ENCODE data around the gene C4A. TPM values are rescaled to one million over a fixed set of nuclear protein-coding genes. Genes with fewer than 3 reads are reported as not detected.
"Not testable (repeated sequence)": the region's sequence is repeated elsewhere in the genome, so short reads cannot be mapped to it uniquely, and the experiment has no call there.

Gene C4A
- total RNA-seq, 1 experiment from 2014 or later, result 4.3 TPM

DNA sequence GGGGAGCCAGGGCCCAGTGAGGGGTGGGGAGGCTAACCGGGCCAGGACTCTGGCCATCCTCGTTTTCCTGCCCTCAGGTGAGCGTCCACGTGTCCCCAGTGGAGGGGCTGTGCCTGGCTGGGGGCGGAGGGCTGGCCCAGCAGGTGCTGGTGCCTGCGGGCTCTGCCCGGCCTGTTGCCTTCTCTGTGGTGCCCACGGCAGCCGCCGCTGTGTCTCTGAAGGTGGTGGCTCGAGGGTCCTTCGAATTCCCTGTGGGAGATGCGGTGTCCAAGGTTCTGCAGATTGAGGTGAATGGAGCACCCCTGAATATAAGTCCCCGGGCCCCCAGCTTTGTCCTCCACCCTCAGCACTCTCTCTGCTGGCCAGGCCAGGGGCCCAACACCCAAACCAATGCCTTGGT lies 12.6 kb downstream of the C4A start:
- H3K4ac ChIP-seq (ENCODE audit: low read depth, low read length); H2BK15ac ChIP-seq (ENCODE audit: low read depth, low read length); H3K56ac ChIP-seq (ENCODE audit: insufficient read length, low read depth, low read length); H2BK5ac ChIP-seq (ENCODE audit: insufficient read length, low read length); H4K20me1 ChIP-seq (ENCODE audit: control insufficient read depth, insufficient read depth, insufficient read length); H2BK12ac ChIP-seq (ENCODE audit: insufficient read length, low read depth, low read length); H2BK120ac ChIP-seq (ENCODE audit: low read depth, low read length, poor library complexity, severe bottlenecking); DNase-seq; H3T11ph ChIP-seq (ENCODE audit: low read length); H3K14ac ChIP-seq (ENCODE audit: insufficient read depth, low read length); H4K5ac ChIP-seq (ENCODE audit: insufficient read length, low read depth, low read length); H2AK5ac ChIP-seq (ENCODE audit: insufficient read length, low read length); H3K9me3 ChIP-seq (ENCODE audit: control insufficient read depth, low read depth, low read length); H3K9me3 Mint-ChIP-seq; H4K8ac ChIP-seq (replicated peaks; ENCODE audit: insufficient read length, low read depth, low read length); H3K27ac ChIP-seq (ENCODE audit: insufficient read length, low read depth, low read length); H2AFZ ChIP-seq (ENCODE audit: low read length); H2BK20ac ChIP-seq (ENCODE audit: low read depth, low read length, poor library complexity, severe bottlenecking); H3K79me1 ChIP-seq (ENCODE audit: insufficient read depth, low read depth, low read length, poor library complexity, severe bottlenecking); H3K4me3 Mint-ChIP-seq; H3K4me1 ChIP-seq (ENCODE audit: insufficient read depth, low read length); H3K36me3 Mint-ChIP-seq (ENCODE audit: insufficient read depth in 1 of 3, low read depth in 3 of 3); H3K27me3 ChIP-seq (ENCODE audit: insufficient read depth, low read length); H3K27ac Mint-ChIP-seq; H3K4me2 ChIP-seq (ENCODE audit: insufficient read depth, insufficient read length, low read length); H3K18ac ChIP-seq (ENCODE audit: insufficient read length, low read depth, low read length); H3K23ac ChIP-seq (ENCODE audit: insufficient read length, low read depth, low read length); H3K9ac ChIP-seq (ENCODE audit: extremely low read depth, insufficient read length, low read length); H3K23me2 ChIP-seq (ENCODE audit: insufficient read length, low read depth, low read length, poor library complexity, severe bottlenecking); H3K4me1 Mint-ChIP-seq; H3K27me3 Mint-ChIP-seq (ENCODE audit: low read depth); H3K79me2 ChIP-seq (ENCODE audit: insufficient read depth, low read length); H4K91ac ChIP-seq (ENCODE audit: insufficient read length, low read depth, low read length): not testable (repeated sequence)
- no CpG with 5 or more reads among the region's 14 CpGs for WGBS (ENCODE audit: extremely low coverage, insufficient read length, low lambda C conversion rate)

DNA sequence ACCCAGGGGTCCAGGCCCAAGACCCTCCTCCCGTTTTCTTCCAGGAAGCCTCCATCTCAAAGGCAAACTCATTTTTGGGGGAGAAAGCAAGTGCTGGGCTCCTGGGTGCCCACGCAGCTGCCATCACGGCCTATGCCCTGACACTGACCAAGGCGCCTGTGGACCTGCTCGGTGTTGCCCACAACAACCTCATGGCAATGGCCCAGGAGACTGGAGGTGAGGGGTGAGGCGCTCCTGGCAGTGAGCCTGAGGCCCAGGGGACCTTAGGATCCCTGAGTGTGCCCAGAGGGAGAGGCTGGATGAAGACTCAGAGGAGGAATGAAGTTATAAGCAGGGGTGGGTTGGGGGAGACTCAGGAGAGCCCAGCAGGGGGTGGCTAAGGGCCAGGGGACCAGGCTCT lies 14.5 kb downstream of the C4A start:
- not testable (repeated sequence) for H3K4me3 Mint-ChIP-seq; H3K14ac ChIP-seq (ENCODE audit: insufficient read depth, low read length); H4K8ac ChIP-seq (replicated peaks; ENCODE audit: insufficient read length, low read depth, low read length); H3K79me2 ChIP-seq (ENCODE audit: insufficient read depth, low read length); H2BK20ac ChIP-seq (ENCODE audit: low read depth, low read length, poor library complexity, severe bottlenecking); H2AFZ ChIP-seq (ENCODE audit: low read length); H3T11ph ChIP-seq (ENCODE audit: low read length); H3K23ac ChIP-seq (ENCODE audit: insufficient read length, low read depth, low read length); H3K4me2 ChIP-seq (ENCODE audit: insufficient read depth, insufficient read length, low read length); H3K4me1 ChIP-seq (ENCODE audit: insufficient read depth, low read length); H4K20me1 ChIP-seq (ENCODE audit: control insufficient read depth, insufficient read depth, insufficient read length); H4K91ac ChIP-seq (ENCODE audit: insufficient read length, low read depth, low read length); H2BK5ac ChIP-seq (ENCODE audit: insufficient read length, low read length); H2BK15ac ChIP-seq (ENCODE audit: low read depth, low read length); H3K9me3 ChIP-seq (ENCODE audit: control insufficient read depth, low read depth, low read length); H4K5ac ChIP-seq (ENCODE audit: insufficient read length, low read depth, low read length); H3K36me3 Mint-ChIP-seq (ENCODE audit: insufficient read depth in 1 of 3, low read depth in 3 of 3); H3K56ac ChIP-seq (ENCODE audit: insufficient read length, low read depth, low read length); H3K9ac ChIP-seq (ENCODE audit: extremely low read depth, insufficient read length, low read length); H3K27ac Mint-ChIP-seq; H3K79me1 ChIP-seq (ENCODE audit: insufficient read depth, low read depth, low read length, poor library complexity, severe bottlenecking); H3K27me3 ChIP-seq (ENCODE audit: insufficient read depth, low read length); H2AK5ac ChIP-seq (ENCODE audit: insufficient read length, low read length); H3K23me2 ChIP-seq (ENCODE audit: insufficient read length, low read depth, low read length, poor library complexity, severe bottlenecking); H3K18ac ChIP-seq (ENCODE audit: insufficient read length, low read depth, low read length); H2BK120ac ChIP-seq (ENCODE audit: low read depth, low read length, poor library complexity, severe bottlenecking); H3K9me3 Mint-ChIP-seq; H2BK12ac ChIP-seq (ENCODE audit: insufficient read length, low read depth, low read length); H3K27me3 Mint-ChIP-seq (ENCODE audit: low read depth); H3K4ac ChIP-seq (ENCODE audit: low read depth, low read length); H3K27ac ChIP-seq (ENCODE audit: insufficient read length, low read depth, low read length); H3K4me1 Mint-ChIP-seq
- DNase-seq, result peak; percentile 7
- no CpG with 5 or more reads among the region's 6 CpGs for WGBS (ENCODE audit: extremely low coverage, insufficient read length, low lambda C conversion rate)

Data from H9 (cell line).